ENCODE data around the gene PTPN14. TPM values are rescaled to one million over a fixed set of nuclear protein-coding genes. Genes with fewer than 3 reads are reported as not detected.

The PTPN14 gene
- total and polyA plus RNA-seq, 2 donors from 2014 or later, result 5.1 to 87.2 TPM

DNA sequence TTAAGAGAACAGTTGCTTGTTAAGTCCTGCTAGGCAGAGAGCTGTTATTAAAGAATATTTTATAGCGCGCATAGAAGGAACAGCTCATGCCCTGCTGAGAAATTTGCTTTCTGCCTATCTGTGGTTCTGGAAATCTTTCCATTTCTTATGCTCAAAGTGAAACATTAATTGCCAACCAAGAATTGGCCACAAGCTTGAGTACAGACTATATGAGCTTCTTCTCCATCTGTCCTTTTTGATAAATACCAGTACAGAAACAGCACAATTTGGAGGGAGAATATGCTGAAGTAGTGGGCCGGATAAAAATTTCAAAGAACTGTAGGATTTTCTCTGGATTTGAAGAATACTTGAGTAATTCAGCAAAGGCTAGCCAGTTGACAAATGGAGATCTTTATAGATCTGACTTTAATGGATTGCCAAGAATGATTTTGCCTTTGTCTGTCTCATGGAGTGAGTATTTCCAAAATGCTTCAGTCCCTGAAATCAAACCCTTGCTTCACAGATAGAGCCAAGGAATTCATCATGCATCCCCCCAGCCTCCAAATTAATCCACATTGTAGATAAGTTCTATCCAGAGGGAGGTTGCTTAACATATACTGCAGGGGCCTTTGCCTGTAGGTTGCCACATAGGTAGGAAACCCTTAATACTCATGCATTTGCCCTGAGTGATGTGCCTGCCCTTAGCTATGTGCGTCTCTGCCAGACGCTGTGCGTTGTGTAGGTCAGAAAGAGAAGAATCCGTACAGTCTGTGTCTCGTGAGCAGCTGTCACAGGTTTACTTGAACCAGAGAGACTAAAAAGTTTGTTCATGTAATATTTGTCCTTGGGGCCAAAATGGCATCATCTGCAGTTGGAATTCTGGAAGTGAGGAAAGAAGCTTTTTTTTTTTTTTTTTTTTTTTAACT lies 226.3 kb downstream of the PTPN14 start:
- TF ChIP-seq, protein P1, sequence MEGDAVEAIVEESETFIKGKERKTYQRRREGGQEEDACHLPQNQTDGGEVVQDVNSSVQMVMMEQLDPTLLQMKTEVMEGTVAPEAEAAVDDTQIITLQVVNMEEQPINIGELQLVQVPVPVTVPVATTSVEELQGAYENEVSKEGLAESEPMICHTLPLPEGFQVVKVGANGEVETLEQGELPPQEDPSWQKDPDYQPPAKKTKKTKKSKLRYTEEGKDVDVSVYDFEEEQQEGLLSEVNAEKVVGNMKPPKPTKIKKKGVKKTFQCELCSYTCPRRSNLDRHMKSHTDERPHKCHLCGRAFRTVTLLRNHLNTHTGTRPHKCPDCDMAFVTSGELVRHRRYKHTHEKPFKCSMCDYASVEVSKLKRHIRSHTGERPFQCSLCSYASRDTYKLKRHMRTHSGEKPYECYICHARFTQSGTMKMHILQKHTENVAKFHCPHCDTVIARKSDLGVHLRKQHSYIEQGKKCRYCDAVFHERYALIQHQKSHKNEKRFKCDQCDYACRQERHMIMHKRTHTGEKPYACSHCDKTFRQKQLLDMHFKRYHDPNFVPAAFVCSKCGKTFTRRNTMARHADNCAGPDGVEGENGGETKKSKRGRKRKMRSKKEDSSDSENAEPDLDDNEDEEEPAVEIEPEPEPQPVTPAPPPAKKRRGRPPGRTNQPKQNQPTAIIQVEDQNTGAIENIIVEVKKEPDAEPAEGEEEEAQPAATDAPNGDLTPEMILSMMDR (IDR thresholded peaks at IDR 0.05; ENCODE audit: borderline replicate concordance, extremely low read depth, insufficient read depth), result no peak
- no peak for DNase-seq
- Histone ChIP-seq H3K36me3 (ENCODE audit: control insufficient read depth in 2 of 3, insufficient read depth in 3 of 3, low read length in 3 of 3) (no peaks in the 10 kb centered on the region), H3K27ac (ENCODE audit: low read depth in 2 of 2, low read length in 2 of 2) (no peak overlapping the region), H3K4me3 (ENCODE audit: low read length in 3 of 3) (no peak overlapping the region), H3K27me3 (ENCODE audit: control insufficient read depth, insufficient read depth, low read length) (no peaks in the 10 kb centered on the region), H3K9ac (ENCODE audit: low read length in 3 of 3) (no peak overlapping the region), H3K4me1 (ENCODE audit: control insufficient read depth in 2 of 3, insufficient read depth in 2 of 3, low read depth in 1 of 3, low read length in 3 of 3) (no peaks in the 10 kb centered on the region), H3K9me3 (ENCODE audit: control insufficient read depth in 2 of 3, insufficient read depth in 1 of 3, low read length in 3 of 3) (no peaks in the 10 kb centered on the region)
- intact Hi-C loops (cut with DNase I), result loop anchor here (5.0 kb wide), 1 partner anchor 63 kb away; no protein-coding TSS in a partner anchor
- FAIRE-seq, result no peak

DNA sequence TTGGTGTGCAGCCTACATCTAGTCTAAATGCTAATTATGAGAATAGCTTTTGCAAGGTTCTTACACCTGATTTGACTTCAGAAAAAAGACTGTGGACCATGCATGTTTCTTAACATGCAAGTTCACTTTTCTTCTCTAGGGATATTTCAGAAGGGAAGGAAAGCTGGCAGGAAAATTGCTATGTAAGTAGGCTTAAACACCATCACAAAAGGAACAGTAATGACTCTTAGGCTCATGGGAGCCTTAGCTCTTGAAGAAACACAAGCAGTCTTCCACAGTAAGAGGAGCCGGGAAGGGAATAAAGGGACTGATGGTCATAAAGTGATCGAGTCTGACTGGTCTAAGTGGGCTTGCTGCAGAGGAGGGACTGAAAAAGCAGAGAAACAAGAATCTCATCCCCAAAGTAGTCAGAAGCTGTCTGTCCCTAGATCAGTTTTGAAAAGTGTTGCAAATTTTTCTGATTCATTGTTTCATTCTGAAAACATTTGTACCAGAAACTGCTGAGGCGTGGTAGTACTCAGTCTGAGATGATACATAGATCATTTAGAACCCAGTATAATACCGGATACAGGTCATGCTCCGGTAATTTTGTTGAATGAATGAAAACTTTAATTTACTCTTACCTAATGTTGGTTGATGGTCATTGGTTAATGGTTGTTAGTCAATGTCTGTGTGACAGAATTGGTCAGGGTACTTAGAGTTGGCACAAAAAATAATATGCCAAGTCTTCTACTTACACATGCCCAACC lies 229.5 kb downstream of the PTPN14 start:
- no peak for DNase-seq
- no peaks in the 10 kb centered on the region for H3K9me3 ChIP-seq (ENCODE audit: control insufficient read depth in 2 of 3, insufficient read depth in 1 of 3, low read length in 3 of 3)
- TF ChIP-seq, protein P1 (IDR thresholded peaks at IDR 0.05; ENCODE audit: borderline replicate concordance, extremely low read depth, insufficient read depth), result no peak
- intact Hi-C loops (cut with DNase I), result no loop called here
- no peak overlapping the region for H3K27ac ChIP-seq (ENCODE audit: low read depth in 2 of 2, low read length in 2 of 2)
- no peaks in the 10 kb centered on the region for H3K4me1 ChIP-seq (ENCODE audit: control insufficient read depth in 2 of 3, insufficient read depth in 2 of 3, low read depth in 1 of 3, low read length in 3 of 3)
- H3K4me3 ChIP-seq (ENCODE audit: low read length in 3 of 3), result no peak overlapping the region
- H3K36me3 ChIP-seq (ENCODE audit: control insufficient read depth in 2 of 3, insufficient read depth in 3 of 3, low read length in 3 of 3), result no peaks in the 10 kb centered on the region
- no peak for FAIRE-seq
- no peaks in the 10 kb centered on the region for H3K27me3 ChIP-seq (ENCODE audit: control insufficient read depth, insufficient read depth, low read length)
- H3K9ac ChIP-seq (ENCODE audit: low read length in 3 of 3), result no peak overlapping the region

GRCh38 chr1:214319938-214320337 lies 231.5 kb downstream of the PTPN14 start:
- Histone ChIP-seq H3K4me1 (ENCODE audit: control insufficient read depth in 2 of 3, insufficient read depth in 2 of 3, low read depth in 1 of 3, low read length in 3 of 3) (no peaks in the 10 kb centered on the region), H3K9me3 (ENCODE audit: control insufficient read depth in 2 of 3, insufficient read depth in 1 of 3, low read length in 3 of 3) (no peaks in the 10 kb centered on the region), H3K9ac (ENCODE audit: low read length in 3 of 3) (no peak overlapping the region), H3K27me3 (ENCODE audit: control insufficient read depth, insufficient read depth, low read length) (no peaks in the 10 kb centered on the region), H3K4me3 (ENCODE audit: low read length in 3 of 3) (no peak overlapping the region), H3K36me3 (ENCODE audit: control insufficient read depth in 2 of 3, insufficient read depth in 3 of 3, low read length in 3 of 3) (no peaks in the 10 kb centered on the region), H3K27ac (ENCODE audit: low read depth in 2 of 2, low read length in 2 of 2) (no peak overlapping the region)
- TF ChIP-seq, protein P1 (IDR thresholded peaks at IDR 0.05; ENCODE audit: borderline replicate concordance, extremely low read depth, insufficient read depth), result no peak
- intact Hi-C loops (cut with DNase I), result no loop called here
- DNase-seq, result no peak
- no peak for FAIRE-seq

Measured in kidney (tissue), 14 donors.